A549 (cell line): Measurements from ENCODE around the gene CDKN1A. TPM values are rescaled to one million over a fixed set of nuclear protein-coding genes. Genes with fewer than 3 reads are reported as not detected.

ENCODE experiments used
- ATAC-seq, 2 experiments: fragments of 200-7000 bp in 1 of 2; fragments of >200 bp in 1 of 2; cut with Nextera tagmentation in 1 of 2; cut with Tn5 transposase in 1 of 2; 3 replicates each; pipeline versions ENCODE4 v1.8.0 to v1.9.1; 2018 to 2020; ENCODE audit warnings: mild to moderate bottlenecking in 1 of 2, moderate library complexity in 1 of 2
- CTCF ChIA-PET: fragments of 300-600 bp; sonication (Branson Sonifier 250); formaldehyde crosslinking; extraction: SDS; loops from one replicate; lab custom pipeline; 2021; ENCODE audit warnings: antibody characterized with exemption, inconsistent platforms; lab: Yijun Ruan, JAX
- POLR2A ChIA-PET: fragments of 350-600 bp; formaldehyde crosslinking; extraction: SDS; loops from one replicate; lab custom pipeline; 2021; ENCODE audit warnings: antibody characterized with exemption, inconsistent platforms; lab: Yijun Ruan, JAX
- DNase-seq, 2 experiments: peaks; one replicate each; pipeline versions ENCODE4 v3.0.0 to v3.0.0-alpha.2; 2011 to 2016; ENCODE audit warnings: low read depth in 1 of 2, low spot score in 1 of 2
- FAIRE-seq: peaks from 2 replicates; lab custom pipeline; 2011; peaks lifted over from hg19 to GRCh38; lab: Jason Lieb, UNC
- H3K27ac ChIP-seq, 2 experiments: fragments of >200 bp; sonication (Bioruptor Twin); formaldehyde crosslinking; 3 replicates each; pipeline ENCODE4 v1.5.1; 2016 to 2017
- H3K4me1 ChIP-seq: fragments of >200 bp; sonication (Bioruptor Twin); formaldehyde crosslinking; 3 replicates; pipeline ENCODE4 v1.6.1; 2016
- H3K4me2 ChIP-seq: fragments of >200 bp; sonication (Bioruptor Twin); formaldehyde crosslinking; 3 replicates; pipeline ENCODE4 v1.6.1; 2016
- H3K4me3 ChIP-seq: fragments of >200 bp; sonication (Bioruptor Twin); formaldehyde crosslinking; 3 replicates; pipeline ENCODE4 v1.5.1; 2016
- H3K9me3 ChIP-seq: fragments of >200 bp; sonication (Bioruptor Twin); formaldehyde crosslinking; 3 replicates; pipeline ENCODE4 v1.6.1; 2016
- BHLHE40 ChIP-seq: IDR thresholded peaks from 2 replicates; pipeline ENCODE4 v1.6.1; 2012; ENCODE audit warnings: low read depth, low read length, inconsistent platforms
- CBX2 ChIP-seq: fragments of 200-600 bp; sonication (generic); IDR thresholded peaks from 2 replicates; pipeline ENCODE4 v1.6.1; 2016; ENCODE audit warnings: low read depth, mild to moderate bottlenecking, borderline replicate concordance
- CEBPB ChIP-seq, 2 experiments: fragments of >200 bp in 1 of 2; sonication (Bioruptor Twin) in 1 of 2; formaldehyde crosslinking in 1 of 2; IDR thresholded peaks; 2 replicates each; pipeline ENCODE4 v1.6.1; 2012 to 2016
- CHD4 ChIP-seq: fragments of 200-600 bp; sonication (generic); IDR thresholded peaks from 2 replicates; pipeline ENCODE4 v1.6.1; 2016; ENCODE audit warnings: antibody characterized with exemption, mild to moderate bottlenecking, borderline replicate concordance
- EHF ChIP-seq: fragments of 250-450 bp; sonication (Bioruptor Pico); IDR thresholded peaks from 2 replicates; pipeline ENCODE4 v1.5.0; 2020; ENCODE audit warnings: mild to moderate bottlenecking
- FOSB ChIP-seq: fragments of 250-450 bp; sonication (Bioruptor Pico); IDR thresholded peaks from 2 replicates; pipeline ENCODE4 v1.5.0; 2020; ENCODE audit warnings: mild to moderate bottlenecking, moderate library complexity
- FOSL2 ChIP-seq, 2 experiments: fragments of 450-650 bp in 1 of 2; fragments of >200 bp in 1 of 2; sonication (Bioruptor Twin) in 1 of 2; formaldehyde crosslinking; IDR thresholded peaks; 2 replicates each; pipeline versions ENCODE4 v1.5.0 to v1.6.1; 2016 to 2020; ENCODE audit warnings: mild to moderate bottlenecking in 1 of 2, moderate library complexity in 1 of 2
- FOXS1 ChIP-seq: fragments of 250-450 bp; sonication (Bioruptor Pico); IDR thresholded peaks from 2 replicates; pipeline ENCODE4 v1.5.0; 2020; ENCODE audit warnings: mild to moderate bottlenecking, moderate library complexity
- GATA3 ChIP-seq: IDR thresholded peaks from 2 replicates; pipeline ENCODE4 v1.6.1; 2012; ENCODE audit warnings: borderline replicate concordance
- HDAC2 ChIP-seq: fragments of 200-600 bp; sonication (generic); IDR thresholded peaks from 2 replicates; pipeline ENCODE4 v1.6.1; 2016
- HEYL ChIP-seq: fragments of 250-450 bp; sonication (Bioruptor Pico); IDR thresholded peaks from 2 replicates; pipeline ENCODE4 v1.8.0; 2021; ENCODE audit warnings: mild to moderate bottlenecking, moderate library complexity
- HOXA7 ChIP-seq: fragments of 250-450 bp; sonication (Bioruptor Pico); IDR thresholded peaks from 2 replicates; pipeline ENCODE4 v1.5.0; 2020; ENCODE audit warnings: mild to moderate bottlenecking, moderate library complexity
- KDM1A ChIP-seq: fragments of 200-600 bp; sonication (generic); IDR thresholded peaks from 2 replicates; pipeline ENCODE4 v1.6.1; 2016; ENCODE audit warnings: low read depth, mild to moderate bottlenecking
- MAFK ChIP-seq: fragments of 450-650 bp; IDR thresholded peaks from 2 replicates; pipeline ENCODE4 v1.6.1; 2014; ENCODE audit not compliant: partially characterized antibody
- MYC ChIP-seq: IDR thresholded peaks from 2 replicates; pipeline ENCODE4 v1.6.1; 2012; ENCODE audit warnings: mild to moderate bottlenecking, inconsistent platforms, low read length, improper control_type of control experiment, borderline replicate concordance
- NPAS2 ChIP-seq: fragments of 250-450 bp; sonication (Bioruptor Pico); IDR thresholded peaks from 2 replicates; pipeline ENCODE4 v1.8.0; 2022; ENCODE audit warnings: mild to moderate bottlenecking, moderate library complexity, borderline replicate concordance
- POLR2A ChIP-seq: IDR thresholded peaks from 2 replicates; pipeline ENCODE4 v1.6.1; 2012; ENCODE audit warnings: mild to moderate bottlenecking, low read length
- POLR2AphosphoS2 ChIP-seq: conservative IDR thresholded peaks from 2 replicates; pipeline ENCODE4 v1.6.1; 2012; ENCODE audit warnings: low read length, improper control_type of control experiment, inconsistent platforms
- RAD21 ChIP-seq, 2 experiments: fragments of >200 bp in 1 of 2; sonication (Bioruptor Twin) in 1 of 2; formaldehyde crosslinking in 1 of 2; IDR thresholded peaks in 1 of 2; conservative IDR thresholded peaks in 1 of 2; 2 replicates in 1 of 2; 3 replicates in 1 of 2; pipeline ENCODE4 v1.6.1; 2012 to 2018; ENCODE audit warnings: inconsistent platforms in 1 of 2
- TFCP2L1 ChIP-seq: fragments of 250-450 bp; sonication (Bioruptor Pico); IDR thresholded peaks from 2 replicates; pipeline ENCODE4 v1.5.0; 2021; ENCODE audit warnings: mild to moderate bottlenecking
- TP53 ChIP-seq: fragments of 250-450 bp; sonication (Bioruptor Pico); IDR thresholded peaks from 2 replicates; pipeline ENCODE4 v1.5.0; 2021; ENCODE audit warnings: mild to moderate bottlenecking, moderate library complexity
- ZFP36 ChIP-seq: fragments of 450-650 bp; IDR thresholded peaks from 2 replicates; pipeline ENCODE4 v1.6.1; 2014; ENCODE audit warnings: borderline replicate concordance; ENCODE audit not compliant: partially characterized antibody
- ZSCAN20 ChIP-seq: fragments of 250-450 bp; sonication (Bioruptor Pico); IDR thresholded peaks from 2 replicates; pipeline ENCODE4 v1.8.0; 2022; ENCODE audit warnings: mild to moderate bottlenecking, moderate library complexity
- WGBS: methylation state at CpG from one replicate; pipeline ENCODE4 v1.1.6; 2017; ENCODE audit errors: missing lambda C conversion rate; 5-methylcytosine and 5-hydroxymethylcytosine counted together
- polyA plus RNA-seq, 4 experiments: library from polyadenylated mRNA; depleted of rRNA in 3 of 4; stranded (reverse); fragments of >200 nt; fragmentation: RNase III in 1 of 4; extraction: RNeasy Plus Mini Kit Qiagen cat#74134 plus additional on column Dnase treatment in 1 of 4; gene quantifications; 2 replicates in 3 of 4; 3 replicates in 1 of 4; pipeline ENCODE4 v1.2.3, GENCODE V29; 2011 to 2017
- TF ChIP-seq, protein P1 (sequence below): fragments of 250-450 bp; sonication (Bioruptor Pico); IDR thresholded peaks from 2 replicates; pipeline ENCODE4 v1.5.0; 2021; ENCODE audit warnings: mild to moderate bottlenecking, moderate library complexity, borderline replicate concordance
- TF ChIP-seq, protein P2 (sequence below): IDR thresholded peaks from 2 replicates; pipeline ENCODE4 v1.6.1; 2012

Gene CDKN1A
- polyA plus RNA-seq, 2 of the 4 experiments (the other 2 are of a cell fraction): 130 to 183 TPM

DNA sequence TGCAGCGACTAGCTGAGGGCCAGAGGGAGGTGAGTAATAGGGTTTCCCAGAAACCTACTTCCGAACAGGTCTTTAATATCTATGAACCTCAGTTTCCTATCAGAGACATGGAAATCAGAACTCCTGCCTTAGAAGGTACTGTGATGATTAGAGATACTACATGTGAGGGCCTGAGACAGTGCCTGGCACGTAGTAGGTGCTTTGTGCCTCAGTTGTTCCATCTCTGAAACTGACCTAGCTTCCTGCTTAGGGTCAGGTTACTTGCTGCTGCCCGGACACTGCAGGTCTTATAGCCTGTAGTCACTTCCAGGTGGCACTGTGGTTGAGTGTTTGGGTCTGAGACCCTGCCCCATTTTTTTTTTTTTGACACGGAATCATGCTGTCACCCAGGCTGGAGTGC, 40.0 kb downstream of the CDKN1A start (continued):
- TF ChIP-seq, protein P1, sequence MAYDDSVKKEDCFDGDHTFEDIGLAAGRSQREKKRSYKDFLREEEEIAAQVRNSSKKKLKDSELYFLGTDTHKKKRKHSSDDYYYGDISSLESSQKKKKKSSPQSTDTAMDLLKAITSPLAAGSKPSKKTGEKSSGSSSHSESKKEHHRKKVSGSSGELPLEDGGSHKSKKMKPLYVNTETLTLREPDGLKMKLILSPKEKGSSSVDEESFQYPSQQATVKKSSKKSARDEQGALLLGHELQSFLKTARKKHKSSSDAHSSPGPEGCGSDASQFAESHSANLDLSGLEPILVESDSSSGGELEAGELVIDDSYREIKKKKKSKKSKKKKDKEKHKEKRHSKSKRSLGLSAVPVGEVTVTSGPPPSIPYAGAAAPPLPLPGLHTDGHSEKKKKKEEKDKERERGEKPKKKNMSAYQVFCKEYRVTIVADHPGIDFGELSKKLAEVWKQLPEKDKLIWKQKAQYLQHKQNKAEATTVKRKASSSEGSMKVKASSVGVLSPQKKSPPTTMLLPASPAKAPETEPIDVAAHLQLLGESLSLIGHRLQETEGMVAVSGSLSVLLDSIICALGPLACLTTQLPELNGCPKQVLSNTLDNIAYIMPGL (CRISPR knock-in tag): no peak
- no peak for TF ChIP-seq CBX2
- TF ChIP-seq, all 56 proteins: peak for 0

DNA sequence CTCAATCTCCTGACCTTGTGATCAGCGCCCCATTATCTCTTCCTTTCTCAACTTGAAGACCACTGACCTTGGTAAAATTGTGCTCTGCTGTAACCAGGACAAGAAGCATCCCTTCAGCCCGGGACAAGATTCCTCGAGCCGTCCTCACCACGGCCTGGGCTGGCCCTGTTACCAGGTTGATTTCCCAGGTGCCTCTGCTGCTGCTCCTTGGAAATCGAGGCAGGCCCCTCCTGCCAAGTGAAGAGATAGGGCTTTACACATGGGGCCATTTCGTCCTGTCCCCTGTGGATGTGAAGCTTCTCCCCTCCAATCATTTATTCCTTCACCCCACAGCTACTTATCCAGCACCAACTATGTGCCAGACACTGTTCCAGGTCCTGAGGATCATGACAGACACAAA, 40.6 kb downstream of the CDKN1A start:
- ATAC-seq (no peak), FAIRE-seq (no peak), DNase-seq (no peak)
- CTCF ChIA-PET: interaction anchor here (1.0 to 2.7 kb wide), 4 partner anchors 37 to 104 kb away, joined by 3 to 13 read pairs (median 8); no protein-coding TSS in a partner anchor
- Histone ChIP-seq H3K4me1 (no peaks in the 10 kb centered on the region), H3K4me2 (no peak overlapping the region), H3K27ac (no peak overlapping the region), H3K4me3 (no peak overlapping the region)
- POLR2A ChIA-PET: no interaction called here
- WGBS: 71% methylated on average over 7 of the region's 7 CpGs
- no peak for TF ChIP-seq HEYL
- TF ChIP-seq POLR2A: no peak
- TF ChIP-seq TP53 (CRISPR knock-in tag): no peak
- no peak for TF ChIP-seq TFCP2L1 (CRISPR knock-in tag)
- TF ChIP-seq FOSB: no peak
- TF ChIP-seq KDM1A: no peak
- no peak for TF ChIP-seq BHLHE40
- TF ChIP-seq MAFK: no peak
- no peak for TF ChIP-seq POLR2AphosphoS2
- TF ChIP-seq HDAC2: no peak
- no peak for TF ChIP-seq CHD4
- TF ChIP-seq CEBPB (IDR thresholded peaks at IDR 0.05): no peak
- no peak for TF ChIP-seq RAD21 (conservative IDR thresholded peaks at IDR 0.05 in 1 of 2, IDR thresholded peaks at IDR 0.05 in 1 of 2)
- TF ChIP-seq ZSCAN20 (CRISPR knock-in tag): no peak
- TF ChIP-seq EHF: no peak
- no peak for TF ChIP-seq ZFP36
- TF ChIP-seq NPAS2 (CRISPR knock-in tag): no peak
- no peak for TF ChIP-seq FOXS1 (CRISPR knock-in tag)
- TF ChIP-seq FOSL2 (IDR thresholded peaks at IDR 0.05): no peak
- no peak for TF ChIP-seq FOSL2 (CRISPR knock-in tag; IDR thresholded peaks at IDR 0.05)
- no peak for TF ChIP-seq HOXA7
- TF ChIP-seq, all 56 proteins: peak for 0
- no peaks in the 10 kb centered on the region for H3K9me3 ChIP-seq

DNA sequence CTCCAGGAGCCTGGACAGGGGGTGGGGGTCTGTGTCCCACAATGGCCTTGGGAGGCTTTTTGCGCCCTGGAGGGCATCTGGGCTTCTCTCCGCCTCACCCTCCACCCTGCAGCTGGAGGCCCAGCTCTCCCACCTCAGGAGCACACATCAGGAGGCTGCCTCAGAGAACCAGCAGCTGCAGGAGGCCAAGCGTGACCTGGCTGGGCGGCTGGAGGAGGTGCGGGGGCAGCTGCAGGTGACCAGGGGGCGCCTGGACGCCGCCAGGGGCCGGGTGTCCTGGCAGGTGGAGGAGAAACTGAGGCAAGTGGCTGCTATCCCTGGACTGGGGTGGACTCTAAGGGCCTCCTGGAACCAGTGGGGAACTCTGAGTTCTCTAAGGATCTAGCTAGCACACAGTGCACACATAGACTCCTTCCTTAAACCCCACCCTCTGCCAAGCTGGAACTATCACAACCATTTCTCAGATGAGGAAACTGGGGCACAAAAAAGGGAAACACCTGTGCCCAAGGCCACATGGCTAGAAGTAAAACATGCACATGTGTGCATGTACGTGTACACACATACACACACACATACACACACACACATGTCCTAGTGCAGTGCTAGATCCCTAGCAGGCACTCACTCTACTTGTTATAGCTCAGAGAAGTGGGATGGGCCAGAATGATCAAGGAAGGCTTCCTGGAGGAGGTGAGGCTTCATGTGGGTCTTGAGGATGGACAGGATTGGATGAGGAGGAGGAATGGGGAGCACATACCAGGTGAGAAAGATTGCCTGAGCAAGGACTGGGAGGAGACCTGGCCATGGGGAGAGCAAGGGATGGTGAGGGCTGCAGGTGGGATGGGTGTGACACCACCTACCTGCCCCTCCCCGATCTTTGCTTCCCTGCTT, 42.0 kb downstream of the CDKN1A start:
- WGBS: 85% methylated on average over 1 of the region's 11 CpGs
- Histone ChIP-seq H3K4me1 (no peaks in the 10 kb centered on the region), H3K4me2 (no peak overlapping the region), H3K27ac (no peak overlapping the region), H3K4me3 (no peak overlapping the region), H3K9me3 (no peaks in the 10 kb centered on the region)
- ChIA-PET CTCF (interaction anchor here (0.6 to 2.7 kb wide), 8 partner anchors 11 to 380 kb away, joined by 3 to 13 read pairs (median 4); no protein-coding TSS in a partner anchor), POLR2A (no interaction called here)
- FAIRE-seq (no peak), DNase-seq (no peak), ATAC-seq (no peak)
- no peak for TF ChIP-seq MYC
- peak; percentile 81 for TF ChIP-seq ZFP36
- no peak for TF ChIP-seq GATA3
- TF ChIP-seq, protein P2, sequence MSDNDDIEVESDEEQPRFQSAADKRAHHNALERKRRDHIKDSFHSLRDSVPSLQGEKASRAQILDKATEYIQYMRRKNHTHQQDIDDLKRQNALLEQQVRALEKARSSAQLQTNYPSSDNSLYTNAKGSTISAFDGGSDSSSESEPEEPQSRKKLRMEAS: no peak
